Stimulated activated CD4-positive, alpha-beta T cell treated with anti-CD3 and anti-CD28 coated beads, Interleukin-4, amount 100 ng/mL, for 24 hours (primary cell): ENCODE measurements around the gene CDK5R2.
A peak's percentile ranks its signal among the peaks of the same experiment; 100 is the strongest.

Experiments used
- DNase-seq: peaks from one replicate; pipeline ENCODE4 v3.0.0-alpha.2; 2020

The CDK5R2 gene

DNA sequence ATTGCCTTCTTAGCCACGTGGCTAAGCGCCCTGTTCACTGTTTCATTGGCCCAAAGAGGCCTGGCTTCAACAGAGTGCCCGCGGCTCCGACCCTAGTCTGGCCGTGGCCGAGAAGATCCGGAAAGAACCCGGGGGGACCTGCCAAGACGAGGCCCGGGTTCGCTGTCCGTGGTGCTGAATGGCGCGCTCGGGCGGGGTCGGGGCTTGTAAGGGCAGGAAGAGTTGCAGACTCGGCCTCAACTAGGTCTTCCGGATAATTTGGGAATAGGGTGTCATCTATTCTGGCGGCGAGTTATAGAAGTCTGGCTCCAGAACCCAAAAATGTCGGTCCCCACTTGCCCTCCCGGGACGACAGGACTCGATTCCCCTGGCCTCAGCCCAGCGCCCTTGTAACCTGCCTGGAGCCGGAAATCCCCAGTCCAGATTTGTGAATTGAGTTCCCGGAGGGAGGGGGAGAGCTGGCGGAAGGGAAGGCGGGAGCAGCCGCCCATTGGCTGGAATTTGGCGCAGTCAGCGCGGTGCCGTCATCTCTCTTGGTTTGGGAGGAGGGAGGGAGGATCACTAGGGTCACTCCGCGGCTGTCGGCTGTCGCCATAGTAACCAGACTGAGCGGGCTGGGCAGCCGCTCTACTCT is 3.5 kb downstream of the CDK5R2 start:
- DNase-seq, result peak; percentile 58

GRCh38 chr2:218963601-218964000 is 4.1 kb downstream of the CDK5R2 start:
- DNase-seq, result no peak

GRCh38 chr2:218964041-218964771 is 4.7 kb downstream of the CDK5R2 start:
- no peak for DNase-seq

GRCh38 chr2:218970894-218971293 is 11.4 kb downstream of the CDK5R2 start:
- DNase-seq, result no peak

DNA sequence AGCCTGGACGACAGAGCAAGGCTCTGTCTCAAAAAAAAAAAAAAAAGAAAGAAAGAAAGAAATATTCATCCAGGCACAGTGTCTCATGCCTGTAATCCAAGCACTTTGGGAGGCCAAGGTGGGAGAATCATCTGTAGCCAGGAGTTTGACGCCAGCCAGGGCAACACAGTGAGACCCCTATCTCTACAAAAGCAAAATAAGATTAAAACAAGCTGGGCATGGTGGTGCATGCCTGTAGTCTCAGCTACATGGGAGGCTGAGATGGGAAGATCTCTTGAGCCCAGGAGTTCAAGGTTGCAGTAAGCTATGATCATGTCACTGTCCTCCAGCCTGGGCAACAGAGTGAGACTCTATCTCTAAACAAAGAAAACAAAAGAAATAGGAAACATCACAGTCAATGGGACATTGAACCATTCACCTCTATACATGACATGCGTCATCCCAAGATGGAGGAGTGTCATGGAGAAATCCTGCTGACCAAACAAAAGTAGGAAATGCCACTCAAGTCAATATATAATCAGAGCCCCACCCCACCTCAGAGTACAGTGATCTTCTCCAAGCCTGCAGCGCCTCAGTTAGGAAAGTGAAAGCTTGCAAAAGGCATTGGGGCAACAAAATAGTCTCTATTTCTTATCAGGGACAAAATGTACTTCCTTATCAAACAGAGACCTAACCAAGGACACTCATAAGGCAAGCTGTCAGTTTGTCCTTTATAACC is 15.8 kb downstream of the CDK5R2 start:
- DNase-seq, result no peak

- DNase-seq, result peak; percentile 88
Measured at GRCh38 chr2:218979846-218980734, 20.6 kb downstream of the CDK5R2 start.

GRCh38 chr2:218980735-218981389 is 21.4 kb downstream of the CDK5R2 start:
- no peak for DNase-seq

DNA sequence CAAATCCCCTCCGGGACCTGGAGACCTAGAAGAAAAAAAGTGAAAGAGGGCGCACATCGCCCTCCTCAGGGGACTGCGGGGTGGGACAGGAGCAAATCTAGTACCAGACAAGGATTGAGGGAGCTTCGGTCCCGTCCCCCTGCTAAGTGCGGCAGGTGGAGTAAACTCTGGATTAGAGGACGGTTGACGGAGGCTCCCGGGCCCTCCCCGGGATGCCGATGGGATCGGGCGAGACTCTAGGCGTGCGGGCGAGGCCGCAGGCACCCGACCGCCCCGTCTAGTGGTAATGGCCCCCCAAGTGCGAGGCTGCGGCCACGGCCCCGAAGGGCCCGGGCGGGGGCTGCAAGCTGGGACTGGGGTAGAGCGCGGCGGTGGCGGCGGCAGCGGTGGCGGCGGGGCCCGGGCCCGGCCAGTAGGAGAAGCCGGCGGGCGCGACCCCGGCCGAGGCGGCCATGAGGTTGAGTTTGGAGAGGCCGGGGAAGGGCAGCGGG is 22.0 kb downstream of the CDK5R2 start:
- no peak for DNase-seq

- DNase-seq, result peak; percentile 42
Measured at GRCh38 chr2:218981881-218982585, 22.6 kb downstream of the CDK5R2 start.

- DNase-seq, result no peak
Measured at GRCh38 chr2:218982586-218983262, 23.3 kb downstream of the CDK5R2 start.

DNA sequence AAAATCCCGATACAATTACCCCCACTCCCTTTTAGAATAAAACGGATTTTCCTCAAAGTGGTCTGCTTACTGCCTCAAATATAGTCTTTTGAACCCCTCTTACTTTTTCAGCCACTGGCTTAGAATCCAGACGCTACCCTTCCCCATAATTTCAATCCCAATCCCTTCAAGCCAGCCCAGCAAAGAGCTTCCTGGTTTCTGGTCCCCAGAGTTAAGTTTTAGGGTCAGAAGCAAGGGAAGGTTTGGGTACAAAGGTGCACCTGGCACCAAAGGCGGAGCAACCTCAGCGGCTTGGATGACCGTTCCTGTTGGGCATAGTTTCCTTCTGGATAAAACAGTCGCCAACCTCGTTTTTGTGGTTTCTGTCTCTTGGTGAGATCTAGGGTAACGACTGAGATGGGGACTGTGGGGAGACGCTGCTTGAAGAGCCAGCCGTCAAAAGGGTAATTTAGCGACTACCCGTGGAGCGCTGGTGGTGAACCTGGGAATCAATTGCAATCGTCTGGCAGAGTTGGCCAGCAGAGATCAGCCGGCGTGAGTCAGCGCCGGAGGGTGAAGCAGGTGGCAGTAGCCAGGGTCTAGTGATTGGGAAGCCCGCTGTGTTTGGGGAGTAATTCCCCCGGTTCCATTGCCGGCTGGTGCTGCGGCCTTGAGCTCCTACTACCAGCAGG is 23.9 kb downstream of the CDK5R2 start:
- no peak for DNase-seq

DNA sequence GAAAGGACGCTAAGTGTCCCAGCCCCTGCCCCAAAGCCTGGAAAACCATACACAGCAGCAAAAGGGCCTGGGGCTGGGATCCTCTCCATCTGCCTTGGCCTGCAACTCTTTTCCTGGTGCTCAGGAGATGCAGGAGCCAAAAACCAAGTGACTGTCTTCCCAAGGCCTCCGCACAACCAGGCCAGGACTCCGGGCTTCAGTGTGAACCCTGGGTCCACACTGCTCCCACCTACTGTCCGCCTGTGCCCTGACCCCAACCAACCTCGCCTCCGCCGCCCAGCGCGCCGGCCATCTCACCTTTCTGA is 24.4 kb downstream of the CDK5R2 start:
- no peak for DNase-seq

GRCh38 chr2:218984239-218985020 is 25.0 kb downstream of the CDK5R2 start:
- no peak for DNase-seq

GRCh38 chr2:218985021-218985324 is 25.5 kb downstream of the CDK5R2 start, which contains the start of gene FEV:
FEV (minus strand) TSS chr2:218985184; CDS start chr2:218985075, 109 bp downstream.
- no peak for DNase-seq

GRCh38 chr2:218985325-218986091 is 26.0 kb downstream of the CDK5R2 start:
- no peak for DNase-seq

GRCh38 chr2:218986148-218986761 is 26.8 kb downstream of the CDK5R2 start:
- DNase-seq, result no peak

- no peak for DNase-seq
Measured at GRCh38 chr2:218988164-218988563, 28.7 kb downstream of the CDK5R2 start.

- no peak for DNase-seq
Measured at GRCh38 chr2:218988650-218989049, 29.2 kb downstream of the CDK5R2 start.

DNA sequence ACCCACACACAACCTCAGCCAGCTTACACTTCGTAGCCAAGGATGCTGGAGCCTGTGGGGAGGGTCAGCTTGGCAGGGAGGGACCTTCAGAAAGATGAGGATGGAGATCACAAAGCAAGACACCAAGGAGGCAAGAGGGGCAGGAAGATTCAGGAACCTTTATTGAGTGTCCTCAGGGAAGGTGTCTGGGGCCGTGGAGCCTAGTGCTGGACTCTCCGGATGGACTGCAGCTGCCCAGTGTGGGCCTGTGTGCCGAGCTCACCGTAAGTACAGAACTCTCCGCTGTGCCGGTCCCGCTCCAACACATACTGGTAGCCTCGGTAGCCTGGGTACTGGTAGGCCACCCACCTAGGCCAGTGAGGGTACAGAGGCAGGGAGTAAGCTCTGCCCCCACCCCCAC is 30.6 kb downstream of the CDK5R2 start:
- no peak for DNase-seq
